Suprapubic skin (tissue), 4 donors: ENCODE results near the gene GRAMD4. TPM values are rescaled to one million over a fixed set of nuclear protein-coding genes. Genes with fewer than 3 reads are reported as not detected.
A peak's percentile ranks its signal among the peaks of the same experiment; 100 is the strongest.

Experiments
- DNase-seq, 2 donors: peaks; one replicate each; pipeline ENCODE4 v3.0.0-alpha.2; 2019; ENCODE audit warnings: low spot score in 2 of 2
- H3K27ac ChIP-seq: fragments of 200-600 bp; sonication (generic); one replicate; pipeline ENCODE4 v1.5.1; 2019
- H3K27me3 ChIP-seq: fragments of 200-600 bp; sonication (generic); one replicate; pipeline ENCODE4 v1.5.1; 2019
- H3K36me3 ChIP-seq: fragments of 200-600 bp; sonication (generic); one replicate; pipeline ENCODE4 v1.5.1; 2019
- H3K4me1 ChIP-seq: fragments of 200-600 bp; sonication (generic); one replicate; pipeline ENCODE4 v1.5.1; 2019
- H3K4me3 ChIP-seq: fragments of 200-600 bp; sonication (generic); one replicate; pipeline ENCODE4 v1.5.1; 2019; ENCODE audit warnings: mild to moderate bottlenecking
- H3K9me3 ChIP-seq: fragments of 200-600 bp; sonication (generic); one replicate; pipeline ENCODE4 v1.5.1; 2019
- EP300 ChIP-seq: sonication (generic); formaldehyde crosslinking; IDR thresholded peaks from one replicate; pipeline ENCODE4 v1.6.1; 2017; ENCODE audit warnings: antibody characterized with exemption
- POLR2A ChIP-seq, 2 donors: fragments of 450-650 bp; IDR thresholded peaks; one replicate each; pipeline ENCODE4 v1.6.1; 2017; ENCODE audit warnings: antibody characterized with exemption in 2 of 2, mild to moderate bottlenecking in 2 of 2, moderate library complexity in 2 of 2
- POLR2AphosphoS5 ChIP-seq, 3 donors: sonication (generic); formaldehyde crosslinking; IDR thresholded peaks; one replicate each; pipeline ENCODE4 v1.6.1; 2017; ENCODE audit warnings: antibody characterized with exemption in 3 of 3
- WGBS: methylation state at CpG from one replicate; pipeline ENCODE4 v1.1.5; 2018; 5-methylcytosine and 5-hydroxymethylcytosine counted together
- total RNA-seq, 4 donors: library from RNA; depleted of rRNA; stranded (reverse); fragments of >200 nt; gene quantifications; one replicate each; pipeline ENCODE4 v1.1.0, GENCODE V29; 2016
- TF ChIP-seq, protein P1 (sequence below), 2 donors: fragments of 200-600 bp in 1 of 2; fragments of 450-650 bp in 1 of 2; sonication (generic) in 1 of 2; IDR thresholded peaks; one replicate each; pipeline ENCODE4 v1.5.1; 2016 to 2019; ENCODE audit warnings: antibody characterized with exemption in 2 of 2, mild to moderate bottlenecking in 1 of 2, moderate library complexity in 1 of 2

Gene GRAMD4
- total RNA-seq, 4 donors from 2014 or later: 64.1 to 230 (median 164) TPM

DNA sequence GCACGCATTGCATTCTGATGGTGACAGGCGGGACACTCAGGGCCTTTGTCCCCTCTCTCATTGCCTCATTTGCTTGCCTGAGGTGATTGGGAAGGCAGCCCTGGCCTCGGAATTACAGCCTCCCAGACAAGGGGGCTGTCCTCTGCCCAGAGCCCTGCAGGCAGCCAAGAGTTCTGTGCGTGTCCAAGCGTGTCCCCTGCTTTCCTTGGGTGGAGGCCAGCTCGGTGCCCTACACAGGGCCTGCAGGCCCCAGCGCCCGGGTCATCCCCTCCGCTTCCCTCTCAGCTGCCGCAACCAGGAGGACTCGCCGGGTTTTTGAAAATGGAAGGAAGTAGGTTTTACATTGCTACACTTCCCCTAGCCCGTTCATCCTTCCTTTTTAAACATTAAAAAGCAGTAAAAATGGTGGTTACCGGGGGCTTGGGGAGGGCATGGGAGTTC, 1.9 kb downstream of the GRAMD4 start:
- no peaks in the 10 kb centered on the region for H3K27me3 ChIP-seq
- no peaks in the 10 kb centered on the region for H3K36me3 ChIP-seq
- DNase-seq: no peak
- H3K4me3 ChIP-seq: no peak overlapping the region
- peaks cover 71% of the 10 kb centered on the region for H3K4me1 ChIP-seq
- no peaks in the 10 kb centered on the region for H3K9me3 ChIP-seq
- TF ChIP-seq EP300 (no peak), POLR2AphosphoS5 (IDR thresholded peaks at IDR 0.05) (no peak), POLR2A (IDR thresholded peaks at IDR 0.05) (no peak)
- TF ChIP-seq, protein P1, sequence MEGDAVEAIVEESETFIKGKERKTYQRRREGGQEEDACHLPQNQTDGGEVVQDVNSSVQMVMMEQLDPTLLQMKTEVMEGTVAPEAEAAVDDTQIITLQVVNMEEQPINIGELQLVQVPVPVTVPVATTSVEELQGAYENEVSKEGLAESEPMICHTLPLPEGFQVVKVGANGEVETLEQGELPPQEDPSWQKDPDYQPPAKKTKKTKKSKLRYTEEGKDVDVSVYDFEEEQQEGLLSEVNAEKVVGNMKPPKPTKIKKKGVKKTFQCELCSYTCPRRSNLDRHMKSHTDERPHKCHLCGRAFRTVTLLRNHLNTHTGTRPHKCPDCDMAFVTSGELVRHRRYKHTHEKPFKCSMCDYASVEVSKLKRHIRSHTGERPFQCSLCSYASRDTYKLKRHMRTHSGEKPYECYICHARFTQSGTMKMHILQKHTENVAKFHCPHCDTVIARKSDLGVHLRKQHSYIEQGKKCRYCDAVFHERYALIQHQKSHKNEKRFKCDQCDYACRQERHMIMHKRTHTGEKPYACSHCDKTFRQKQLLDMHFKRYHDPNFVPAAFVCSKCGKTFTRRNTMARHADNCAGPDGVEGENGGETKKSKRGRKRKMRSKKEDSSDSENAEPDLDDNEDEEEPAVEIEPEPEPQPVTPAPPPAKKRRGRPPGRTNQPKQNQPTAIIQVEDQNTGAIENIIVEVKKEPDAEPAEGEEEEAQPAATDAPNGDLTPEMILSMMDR (IDR thresholded peaks at IDR 0.05): no peak
- no peak overlapping the region for H3K27ac ChIP-seq
- WGBS: 50% methylated on average over 14 of the region's 14 CpGs

- Histone ChIP-seq H3K36me3 (peaks cover under 1% of the 10 kb centered on the region), H3K4me3 (no peak overlapping the region), H3K4me1 (peaks cover 50% of the 10 kb centered on the region), H3K27ac (peak overlapping the region; percentile 74), H3K27me3 (no peaks in the 10 kb centered on the region), H3K9me3 (no peaks in the 10 kb centered on the region)
- WGBS: 77% methylated on average over 13 of the region's 20 CpGs
- no peak for DNase-seq
- TF ChIP-seq, protein P1 (IDR thresholded peaks at IDR 0.05): no peak
- no peak for TF ChIP-seq EP300
- no peak for TF ChIP-seq POLR2A (IDR thresholded peaks at IDR 0.05)
- no peak for TF ChIP-seq POLR2AphosphoS5 (IDR thresholded peaks at IDR 0.05)
Observed at GRCh38 chr22:46625113-46625842, 5.1 kb downstream of the GRAMD4 start.

DNA sequence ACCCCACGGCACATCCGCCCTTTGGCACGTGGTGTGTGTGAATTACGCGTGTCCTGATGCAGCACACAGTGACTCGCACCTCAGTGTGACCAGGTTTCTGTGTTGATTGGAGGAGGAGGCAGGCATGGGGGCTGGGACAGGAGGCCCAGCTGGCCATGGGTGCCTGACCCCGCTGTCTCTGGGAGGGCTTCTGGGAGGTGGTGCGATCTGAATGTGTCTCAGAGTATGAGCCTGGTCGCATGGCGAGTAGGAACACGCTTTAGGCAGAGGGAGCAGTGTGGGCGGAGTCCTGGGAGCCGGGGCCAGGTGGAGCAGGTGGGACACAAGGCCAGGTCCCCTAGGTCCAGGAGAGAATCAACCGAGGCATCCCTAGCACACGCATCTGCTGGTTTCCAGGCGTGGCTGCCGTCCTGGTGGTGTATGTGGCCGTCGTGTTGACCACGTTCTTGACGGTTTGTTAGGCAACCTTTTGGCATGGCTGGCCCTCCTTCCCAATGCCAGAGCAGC, 5.7 kb downstream of the GRAMD4 start:
- Histone ChIP-seq H3K27me3 (no peaks in the 10 kb centered on the region), H3K36me3 (peaks cover 6% of the 10 kb centered on the region), H3K27ac (peak overlapping the region; percentile 74), H3K9me3 (no peaks in the 10 kb centered on the region), H3K4me3 (no peak overlapping the region), H3K4me1 (peaks cover 44% of the 10 kb centered on the region)
- TF ChIP-seq POLR2AphosphoS5 (IDR thresholded peaks at IDR 0.05) (no peak), POLR2A (IDR thresholded peaks at IDR 0.05) (no peak), EP300 (no peak)
- TF ChIP-seq, protein P1 (IDR thresholded peaks at IDR 0.05): no peak
- no peak for DNase-seq
- WGBS: 73% methylated on average over 13 of the region's 21 CpGs

GRCh38 chr22:46626356-46626755, 6.2 kb downstream of the GRAMD4 start:
- Histone ChIP-seq H3K36me3 (peaks cover 9% of the 10 kb centered on the region), H3K4me3 (no peak overlapping the region), H3K27me3 (no peaks in the 10 kb centered on the region), H3K27ac (peak overlapping the region; percentile 74), H3K9me3 (no peaks in the 10 kb centered on the region), H3K4me1 (peaks cover 41% of the 10 kb centered on the region)
- 69% methylated on average over 15 of the region's 23 CpGs for WGBS
- no peak for TF ChIP-seq POLR2A (IDR thresholded peaks at IDR 0.05)
- TF ChIP-seq, protein P1 (IDR thresholded peaks at IDR 0.05): no peak
- TF ChIP-seq POLR2AphosphoS5 (IDR thresholded peaks at IDR 0.05): no peak
- no peak for TF ChIP-seq EP300
- no peak for DNase-seq
